DMS53 (cell line): ENCODE results near the gene UTP14C.
"Not testable (repeated sequence)": the region's sequence is repeated elsewhere in the genome, so short reads cannot be mapped to it uniquely, and the experiment has no call there.

Source experiments
- DNase-seq: peaks from one replicate; lab custom pipeline; 2025; lab: John Stamatoyannopoulos, UW

The UTP14C gene

DNA sequence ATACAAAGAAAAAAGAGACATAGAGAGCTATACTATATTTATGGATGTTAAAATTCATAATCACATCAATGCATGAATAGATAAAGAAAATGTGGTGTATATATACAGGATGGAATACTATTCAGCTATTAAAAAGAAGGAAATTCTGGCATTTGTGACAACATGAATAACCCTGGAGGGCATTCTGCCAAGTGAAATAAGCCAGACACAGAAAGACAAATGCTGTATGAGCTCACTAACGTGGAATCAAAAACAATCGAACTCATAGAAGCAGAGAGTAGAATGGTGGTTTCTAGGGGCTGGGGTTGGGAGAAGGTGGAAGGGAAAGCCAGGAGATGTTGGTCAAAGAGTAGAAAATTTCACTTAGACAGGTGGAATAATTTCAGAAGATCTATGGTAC lies 24.0 kb downstream of the UTP14C start:
- DNase-seq = no peak

DNA sequence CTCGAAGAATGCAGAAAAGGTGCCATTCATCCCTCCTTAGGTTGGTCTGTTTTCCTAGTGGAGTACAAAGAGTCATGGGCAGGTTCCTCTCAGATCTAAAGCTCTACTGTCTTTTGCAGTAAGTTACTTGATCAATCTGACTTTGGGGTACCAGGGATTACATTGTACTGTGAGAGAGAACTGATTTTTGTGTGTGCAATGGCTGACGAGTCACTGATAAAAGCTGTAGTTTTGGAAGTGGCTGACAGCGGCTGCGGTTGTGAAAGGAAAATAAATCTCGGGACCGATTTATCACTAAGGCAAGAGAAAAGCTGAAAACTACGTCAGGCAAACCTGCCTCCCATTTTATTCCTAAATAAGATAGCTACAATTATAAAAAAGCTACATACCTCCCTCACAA lies 26.9 kb downstream of the UTP14C start:
- no peak for DNase-seq

DNA sequence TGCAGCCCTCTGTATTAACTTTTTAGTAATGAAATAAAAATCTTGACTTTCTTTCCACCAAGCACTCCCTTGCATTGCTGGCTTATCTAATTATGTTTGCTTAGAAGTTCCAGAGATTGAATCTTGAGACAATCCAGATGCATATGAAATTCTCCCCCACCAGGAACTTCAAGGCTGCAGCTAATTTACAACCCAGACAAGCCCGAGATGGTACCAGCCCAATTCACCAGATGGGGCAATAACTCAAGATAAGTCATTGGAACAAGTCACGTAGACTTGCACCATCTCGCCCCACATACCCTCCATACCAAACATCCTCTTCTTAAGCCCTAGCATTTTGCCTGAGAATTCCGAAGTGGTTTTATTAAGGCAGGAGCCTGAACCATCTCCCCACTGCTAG lies 29.0 kb downstream of the UTP14C start:
- no peak for DNase-seq

DNA sequence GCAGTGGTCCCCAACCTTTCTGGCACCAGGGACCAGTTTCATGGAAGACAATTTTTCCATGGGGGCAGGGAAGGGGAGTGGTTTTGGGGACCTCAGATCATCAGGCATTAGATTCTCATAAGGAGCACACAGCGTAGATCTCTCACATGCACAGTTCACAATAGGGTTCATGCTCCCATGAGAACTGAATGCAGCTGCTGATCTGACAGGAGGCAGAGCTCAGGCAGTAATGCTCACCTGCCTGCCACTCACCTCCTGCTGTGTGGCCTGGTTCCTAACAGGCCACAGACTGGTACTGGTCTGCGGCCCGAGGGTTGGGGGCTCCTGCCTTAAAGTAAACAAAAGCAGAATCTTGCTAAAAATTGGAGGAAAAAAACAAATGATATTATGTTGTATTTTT lies 36.6 kb downstream of the UTP14C start:
- not testable (repeated sequence) for DNase-seq

DNA sequence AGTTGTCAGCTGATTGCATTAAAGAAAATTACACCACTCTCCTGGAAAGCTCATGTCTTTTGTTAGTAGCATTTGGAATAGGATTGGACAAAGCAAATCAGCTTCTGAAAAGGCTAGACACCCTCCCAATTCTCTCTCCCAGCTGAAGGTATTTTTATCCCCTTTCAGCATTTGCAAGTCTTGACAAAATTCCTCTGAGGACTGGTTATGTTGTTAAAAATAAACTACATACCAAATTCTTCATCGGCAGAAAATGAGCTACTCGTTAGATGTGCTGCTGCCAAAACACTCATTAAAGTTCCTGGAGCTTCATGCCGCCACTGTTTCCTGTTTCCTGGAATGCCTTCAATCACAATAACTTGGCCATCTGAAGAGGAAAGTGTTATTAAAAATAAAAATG lies 37.1 kb downstream of the UTP14C start:
- DNase-seq = no peak

DNA sequence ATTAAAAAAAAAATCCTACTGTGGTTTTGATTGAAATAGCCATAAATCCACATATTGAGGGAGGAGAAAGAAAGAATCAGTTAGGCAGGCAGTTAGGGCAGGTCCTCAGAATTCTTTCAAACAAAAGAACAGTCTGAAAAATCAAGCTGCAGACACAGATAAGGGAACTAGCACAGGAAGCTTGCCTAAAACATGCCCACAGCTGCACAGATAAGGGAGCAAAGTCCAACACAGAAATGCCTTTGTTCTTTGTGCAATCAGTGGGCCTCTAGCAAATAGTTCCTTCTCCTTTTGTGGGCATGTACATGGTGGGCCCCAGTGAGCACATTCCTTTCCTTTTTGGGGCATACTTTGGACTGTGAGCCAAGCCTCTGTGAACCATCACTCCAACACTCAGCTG lies 42.7 kb downstream of the UTP14C start:
- DNase-seq = peak; percentile 54

DNA sequence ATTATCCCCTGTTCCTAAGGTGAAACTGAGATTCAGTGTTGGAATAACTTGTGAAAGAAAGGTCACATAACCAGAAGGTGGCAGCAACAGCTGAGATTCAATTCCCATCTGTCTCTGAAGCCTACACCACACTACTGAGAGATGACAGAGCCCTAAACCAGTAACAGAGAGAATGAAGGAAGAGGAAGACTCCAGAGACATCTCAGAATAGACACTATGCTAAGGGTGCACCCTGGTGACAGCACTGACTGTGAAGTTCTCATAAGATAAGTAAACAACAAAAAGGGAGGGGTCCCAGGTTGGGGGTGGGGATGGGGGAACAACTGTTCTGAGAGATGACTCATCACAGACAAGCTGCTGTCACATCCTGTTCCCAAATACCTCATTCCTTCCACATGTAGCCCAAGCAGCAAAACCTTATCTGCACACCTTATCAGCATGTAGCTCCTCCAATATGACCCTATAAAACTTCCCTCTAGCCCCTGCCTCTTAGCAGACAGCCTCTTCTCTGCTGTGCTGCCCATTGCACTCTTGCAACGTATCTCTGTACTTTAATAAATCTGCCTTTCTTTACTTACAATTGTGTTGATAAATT lies 46.5 kb downstream of the UTP14C start:
- DNase-seq = peak; percentile 69
